OCI-M1 (cell line): ENCODE data around the gene LURAP1L.

Experiments used
- DNase-seq: peaks from one replicate; lab custom pipeline; 2025; lab: John Stamatoyannopoulos, UW

Gene LURAP1L

GRCh38 chr9:12812710-12813109 is 37.9 kb downstream of the LURAP1L start:
- DNase-seq, result peak; percentile 90

- DNase-seq, result no peak
These were observed 38.7 kb downstream of the LURAP1L start for GRCh38 chr9:12813533-12813932.

GRCh38 chr9:12813960-12814876 is 39.4 kb downstream of the LURAP1L start:
- DNase-seq, result peak; percentile 100

GRCh38 chr9:12814877-12815237 is 40.0 kb downstream of the LURAP1L start:
- no peak for DNase-seq

- no peak for DNase-seq
These were observed 41.1 kb downstream of the LURAP1L start for GRCh38 chr9:12815888-12816287.

- DNase-seq, result no peak
These were observed 41.9 kb downstream of the LURAP1L start for GRCh38 chr9:12816656-12817101.

- DNase-seq, result no peak
These were observed 42.9 kb downstream of the LURAP1L start for GRCh38 chr9:12817702-12818101.

GRCh38 chr9:12818431-12819000 is 43.7 kb downstream of the LURAP1L start:
- DNase-seq, result peak; percentile 92

- peak; percentile 99 for DNase-seq
These were observed 44.8 kb downstream of the LURAP1L start for GRCh38 chr9:12819436-12820185.

- no peak for DNase-seq
These were observed 47.3 kb downstream of the LURAP1L start for GRCh38 chr9:12822111-12822510.

GRCh38 chr9:12826924-12827565 is 52.2 kb downstream of the LURAP1L start:
- no peak for DNase-seq

- no peak for DNase-seq
These were observed 58.9 kb downstream of the LURAP1L start for GRCh38 chr9:12833701-12834100.

GRCh38 chr9:12838546-12838945 is 63.7 kb downstream of the LURAP1L start:
- no peak for DNase-seq

GRCh38 chr9:12843735-12844134 is 68.9 kb downstream of the LURAP1L start:
- no peak for DNase-seq

GRCh38 chr9:12846035-12846434 is 71.2 kb downstream of the LURAP1L start:
- no peak for DNase-seq

GRCh38 chr9:12847561-12847960 is 72.7 kb downstream of the LURAP1L start:
- DNase-seq, result no peak

GRCh38 chr9:12849486-12850003 is 74.7 kb downstream of the LURAP1L start:
- no peak for DNase-seq

GRCh38 chr9:12851341-12852090 is 76.7 kb downstream of the LURAP1L start:
- no peak for DNase-seq

- no peak for DNase-seq
These were observed 78.2 kb downstream of the LURAP1L start for GRCh38 chr9:12853051-12853450.

- no peak for DNase-seq
These were observed 79.4 kb downstream of the LURAP1L start for GRCh38 chr9:12854221-12854620.

GRCh38 chr9:12855066-12855465 is 80.2 kb downstream of the LURAP1L start:
- DNase-seq, result no peak
